ENCODE results near the gene ARHGAP27. TPM values are rescaled to one million over a fixed set of nuclear protein-coding genes. Genes with fewer than 3 reads are reported as not detected.
"Not testable (repeated sequence)": the region's sequence is repeated elsewhere in the genome, so short reads cannot be mapped to it uniquely, and the experiment has no call there.

Gene ARHGAP27
- polyA plus RNA-seq, 2 donors: 100.0 to 211 TPM

GRCh38 chr17:45351831-45352230 is 80.8 kb downstream of the ARHGAP27 start:
- H3K27me3 ChIP-seq (ENCODE audit: control insufficient read depth in 1 of 2, insufficient read depth in 2 of 2, low read length in 2 of 2): no peaks in the 10 kb centered on the region
- no peak overlapping the region for H3K27ac ChIP-seq (ENCODE audit: low read depth in 2 of 2, low read length in 1 of 2)
- 96 to 100% methylated on average over 2 of the region's 2 CpGs for WGBS, 2 donors
- H3K9me3 ChIP-seq (ENCODE audit: control insufficient read depth in 2 of 2, insufficient read depth in 1 of 2, low read depth in 1 of 2, low read length in 1 of 2): no peaks in the 10 kb centered on the region
- H3K36me3 ChIP-seq (ENCODE audit: control insufficient read depth in 2 of 2, insufficient read depth in 2 of 2, low read length in 1 of 2): no peaks in the 10 kb centered on the region
- no peaks in the 10 kb centered on the region for H3K4me1 ChIP-seq (ENCODE audit: control insufficient read depth in 2 of 2, insufficient read depth in 2 of 2, low read length in 1 of 2)
- no peak overlapping the region for H3K4me3 ChIP-seq (ENCODE audit: low read depth in 1 of 2, low read length in 2 of 2)

DNA sequence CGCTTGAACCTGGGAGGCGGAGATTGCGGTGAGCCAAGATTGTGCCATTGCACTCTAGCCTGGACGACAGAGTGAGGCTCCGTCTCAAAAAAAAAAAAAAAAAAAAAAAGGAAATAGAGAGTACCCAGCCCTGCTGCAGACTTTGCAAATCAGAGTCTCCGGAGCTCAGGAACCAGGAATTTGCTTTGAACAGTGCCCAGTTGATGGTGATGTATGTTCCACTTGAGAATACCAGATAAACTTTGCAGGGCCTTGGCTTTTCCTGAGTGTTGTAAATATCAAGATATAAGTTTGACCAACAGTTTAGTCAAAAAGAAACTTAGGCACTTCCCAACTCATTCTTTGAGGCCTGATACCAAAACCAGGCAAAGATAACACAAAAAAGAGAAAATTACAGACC is 85.2 kb downstream of the ARHGAP27 start:
- H3K27ac ChIP-seq (ENCODE audit: low read depth in 2 of 2, low read length in 1 of 2): no peak overlapping the region
- H3K27me3 ChIP-seq (ENCODE audit: control insufficient read depth in 1 of 2, insufficient read depth in 2 of 2, low read length in 2 of 2): no peaks in the 10 kb centered on the region
- no peaks in the 10 kb centered on the region for H3K9me3 ChIP-seq (ENCODE audit: control insufficient read depth in 2 of 2, insufficient read depth in 1 of 2, low read depth in 1 of 2, low read length in 1 of 2)
- H3K36me3 ChIP-seq (ENCODE audit: control insufficient read depth in 2 of 2, insufficient read depth in 2 of 2, low read length in 1 of 2): no peaks in the 10 kb centered on the region
- no peak overlapping the region for H3K4me3 ChIP-seq (ENCODE audit: low read depth in 1 of 2, low read length in 2 of 2)
- peaks cover 2 to 7% of the 10 kb centered on the region in 2 donors for H3K4me1 ChIP-seq (ENCODE audit: control insufficient read depth in 2 of 2, insufficient read depth in 2 of 2, low read length in 1 of 2)
- 83 to 88% methylated on average over 5 to 6 of the region's 6 CpGs for WGBS, 2 donors

GRCh38 chr17:45346216-45347015 is 86.3 kb downstream of the ARHGAP27 start:
- H3K4me3 ChIP-seq (ENCODE audit: low read depth in 1 of 2, low read length in 2 of 2): no peak overlapping the region
- 45 to 62% methylated on average over 13 of the region's 13 CpGs for WGBS, 2 donors
- H3K4me1 ChIP-seq (ENCODE audit: control insufficient read depth in 2 of 2, insufficient read depth in 2 of 2, low read length in 1 of 2): peaks cover 2 to 7% of the 10 kb centered on the region in 2 donors
- H3K9me3 ChIP-seq (ENCODE audit: control insufficient read depth in 2 of 2, insufficient read depth in 1 of 2, low read depth in 1 of 2, low read length in 1 of 2): no peaks in the 10 kb centered on the region
- peak overlapping the region; percentile 41 to 71 for H3K27ac ChIP-seq (ENCODE audit: low read depth in 2 of 2, low read length in 1 of 2)
- no peaks in the 10 kb centered on the region for H3K27me3 ChIP-seq (ENCODE audit: control insufficient read depth in 1 of 2, insufficient read depth in 2 of 2, low read length in 2 of 2)
- H3K36me3 ChIP-seq (ENCODE audit: control insufficient read depth in 2 of 2, insufficient read depth in 2 of 2, low read length in 1 of 2): no peaks in the 10 kb centered on the region

DNA sequence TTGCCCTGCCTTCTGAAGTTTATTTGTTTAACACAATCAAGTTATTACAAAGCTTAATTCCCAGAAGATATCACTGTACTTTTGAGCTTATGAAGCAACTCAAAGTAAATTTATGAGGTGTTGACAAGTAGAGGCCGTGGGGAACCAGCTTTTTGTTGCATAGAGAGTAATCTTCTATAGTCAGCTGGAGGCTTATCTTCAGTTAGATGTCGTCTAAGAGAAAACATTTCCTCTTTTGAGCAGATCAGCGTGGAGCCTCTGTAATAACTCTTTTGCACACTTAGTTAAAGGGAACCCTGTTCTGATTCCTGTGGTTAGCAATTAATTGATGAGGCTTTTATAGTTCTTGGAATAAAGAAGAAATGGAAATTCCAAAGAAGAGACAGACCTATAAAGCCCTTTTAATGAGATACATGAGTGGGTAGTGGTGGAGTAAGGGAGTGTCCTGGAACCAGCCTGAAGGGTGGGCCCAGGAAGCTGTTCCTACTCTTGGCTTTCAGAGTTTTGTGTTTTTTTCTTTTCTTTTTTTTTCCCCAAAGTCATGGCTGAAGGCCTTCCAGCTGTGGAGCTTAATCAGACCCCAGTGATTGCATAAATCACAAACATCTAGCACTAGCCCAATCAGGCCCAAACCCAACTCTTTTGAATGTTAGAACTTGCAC is 87.0 kb downstream of the ARHGAP27 start:
- Histone ChIP-seq H3K4me1 (ENCODE audit: control insufficient read depth in 2 of 2, insufficient read depth in 2 of 2, low read length in 1 of 2) (peaks cover 2 to 7% of the 10 kb centered on the region in 2 donors), H3K27ac (ENCODE audit: low read depth in 2 of 2, low read length in 1 of 2) (peak overlapping the region; percentile 41 to 71), H3K9me3 (ENCODE audit: control insufficient read depth in 2 of 2, insufficient read depth in 1 of 2, low read depth in 1 of 2, low read length in 1 of 2) (no peaks in the 10 kb centered on the region), H3K4me3 (ENCODE audit: low read depth in 1 of 2, low read length in 2 of 2) (no peak overlapping the region), H3K27me3 (ENCODE audit: control insufficient read depth in 1 of 2, insufficient read depth in 2 of 2, low read length in 2 of 2) (no peaks in the 10 kb centered on the region), H3K36me3 (ENCODE audit: control insufficient read depth in 2 of 2, insufficient read depth in 2 of 2, low read length in 1 of 2) (no peaks in the 10 kb centered on the region)
- 15 to 21% methylated on average over 3 of the region's 3 CpGs for WGBS, 2 donors

GRCh38 chr17:45345246-45345553 is 87.5 kb downstream of the ARHGAP27 start:
- 58 to 62% methylated on average over 3 of the region's 3 CpGs for WGBS, 2 donors
- Histone ChIP-seq H3K27me3 (ENCODE audit: control insufficient read depth in 1 of 2, insufficient read depth in 2 of 2, low read length in 2 of 2) (no peaks in the 10 kb centered on the region), H3K9me3 (ENCODE audit: control insufficient read depth in 2 of 2, insufficient read depth in 1 of 2, low read depth in 1 of 2, low read length in 1 of 2) (no peaks in the 10 kb centered on the region), H3K4me3 (ENCODE audit: low read depth in 1 of 2, low read length in 2 of 2) (no peak overlapping the region), H3K27ac (ENCODE audit: low read depth in 2 of 2, low read length in 1 of 2) (peak overlapping the region; percentile 33 to 59), H3K36me3 (ENCODE audit: control insufficient read depth in 2 of 2, insufficient read depth in 2 of 2, low read length in 1 of 2) (no peaks in the 10 kb centered on the region), H3K4me1 (ENCODE audit: control insufficient read depth in 2 of 2, insufficient read depth in 2 of 2, low read length in 1 of 2) (peaks cover 2 to 7% of the 10 kb centered on the region in 2 donors)

DNA sequence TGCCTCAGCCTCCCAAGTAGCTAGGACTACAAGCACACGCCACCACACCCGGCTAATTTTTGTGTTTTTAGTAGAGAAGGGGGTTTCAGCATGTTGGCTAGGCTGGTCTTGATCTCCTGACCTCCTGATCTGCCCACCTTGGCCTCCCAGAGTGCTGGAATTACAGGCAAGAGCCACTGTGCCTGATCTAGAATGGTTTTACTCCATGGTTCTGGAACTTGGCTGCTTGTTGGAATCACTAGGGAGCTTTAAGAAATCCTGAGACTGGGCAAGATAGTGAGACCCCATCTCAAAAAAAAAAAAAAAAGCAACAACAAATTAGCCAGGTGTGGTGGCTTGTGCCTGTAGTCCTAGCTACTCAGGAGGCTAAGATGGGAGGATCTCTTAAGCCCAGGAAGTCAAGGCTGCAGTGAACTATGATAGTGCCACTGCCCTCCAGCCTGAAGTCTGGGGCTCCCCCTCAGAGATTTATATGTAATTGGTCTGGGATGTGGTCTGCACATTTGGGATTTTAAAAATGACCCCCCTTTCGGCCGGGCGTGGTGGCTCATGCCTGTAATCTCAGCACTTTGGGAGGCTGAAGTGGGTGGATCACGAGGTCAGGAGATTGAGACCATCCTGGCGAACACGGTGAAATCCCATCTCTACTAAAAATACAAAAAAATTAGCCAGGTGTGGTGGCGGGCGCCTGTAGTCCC is 88.6 kb downstream of the ARHGAP27 start:
- 96 to 98% methylated on average over 10 of the region's 10 CpGs for WGBS, 2 donors
- H3K27me3 ChIP-seq (ENCODE audit: control insufficient read depth in 1 of 2, insufficient read depth in 2 of 2, low read length in 2 of 2); H3K9me3 ChIP-seq (ENCODE audit: control insufficient read depth in 2 of 2, insufficient read depth in 1 of 2, low read depth in 1 of 2, low read length in 1 of 2); H3K4me1 ChIP-seq (ENCODE audit: control insufficient read depth in 2 of 2, insufficient read depth in 2 of 2, low read length in 1 of 2); H3K27ac ChIP-seq (ENCODE audit: low read depth in 2 of 2, low read length in 1 of 2); H3K4me3 ChIP-seq (ENCODE audit: low read depth in 1 of 2, low read length in 2 of 2); H3K36me3 ChIP-seq (ENCODE audit: control insufficient read depth in 2 of 2, insufficient read depth in 2 of 2, low read length in 1 of 2): not testable (repeated sequence)

Other genes starting within 250 kb of the ARHGAP27 start
- 1 to 10 TPM; 4.3 to 5.2 TPM for gene FMNL1, start 211.0 kb downstream of the ARHGAP27 start, polyA plus RNA-seq
- not detected for gene SPATA32, start 170.8 kb downstream of the ARHGAP27 start, polyA plus RNA-seq
- gene MAP3K14, start 115.8 kb downstream of the ARHGAP27 start, polyA plus RNA-seq: 1 to 10 TPM; 8.0 to 9.2 TPM
- 10 to 100 TPM; 43.9 to 80.4 TPM for gene PLEKHM1, start 57.9 kb upstream of the ARHGAP27 start, polyA plus RNA-seq

Data from esophagus (tissue), 2 donors.